ENCODE data around the gene GLOD4. TPM values are rescaled to one million over a fixed set of nuclear protein-coding genes. Genes with fewer than 3 reads are reported as not detected.

GLOD4 gene
- polyA plus RNA-seq, 1 donor from 2014 or later: 235 TPM

DNA sequence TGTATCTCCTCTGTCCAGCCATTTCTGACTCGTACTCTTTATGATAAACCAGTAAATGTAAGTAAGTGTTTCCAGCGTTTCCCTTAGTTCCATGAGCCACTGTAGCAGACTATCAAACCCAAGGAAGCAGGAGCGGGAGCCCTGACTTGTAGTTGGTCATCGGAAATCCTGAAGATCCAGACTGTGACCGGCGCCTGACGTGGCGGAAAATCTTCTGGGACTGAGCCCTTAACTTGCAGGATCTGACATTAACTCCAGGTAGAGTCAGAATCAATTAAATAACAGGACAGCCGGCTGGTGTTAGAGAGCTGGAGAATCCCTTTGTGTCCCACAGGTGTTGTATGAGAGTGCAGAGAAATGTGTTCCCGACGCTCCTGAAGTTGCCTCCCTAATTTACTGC is 4.0 kb downstream of the GLOD4 start:
- H3K79me2 ChIP-seq (replicated peaks; ENCODE audit: insufficient read depth, low read length): peaks cover 28% of the 10 kb centered on the region
- peaks cover 7% of the 10 kb centered on the region for H3K36me3 ChIP-seq (ENCODE audit: insufficient read depth, low read length)
- H3F3A ChIP-seq (ENCODE audit: insufficient read depth, low read length, poor library complexity, severe bottlenecking): no peaks in the 10 kb centered on the region
- H4K20me1 ChIP-seq (ENCODE audit: insufficient read depth): no peaks in the 10 kb centered on the region
- no peaks in the 10 kb centered on the region for H3K9me2 ChIP-seq (ENCODE audit: insufficient read depth, low read length)
- no peaks in the 10 kb centered on the region for H3K27me3 ChIP-seq (ENCODE audit: insufficient read depth, low read depth, low read length)
- TF ChIP-seq, protein P1, sequence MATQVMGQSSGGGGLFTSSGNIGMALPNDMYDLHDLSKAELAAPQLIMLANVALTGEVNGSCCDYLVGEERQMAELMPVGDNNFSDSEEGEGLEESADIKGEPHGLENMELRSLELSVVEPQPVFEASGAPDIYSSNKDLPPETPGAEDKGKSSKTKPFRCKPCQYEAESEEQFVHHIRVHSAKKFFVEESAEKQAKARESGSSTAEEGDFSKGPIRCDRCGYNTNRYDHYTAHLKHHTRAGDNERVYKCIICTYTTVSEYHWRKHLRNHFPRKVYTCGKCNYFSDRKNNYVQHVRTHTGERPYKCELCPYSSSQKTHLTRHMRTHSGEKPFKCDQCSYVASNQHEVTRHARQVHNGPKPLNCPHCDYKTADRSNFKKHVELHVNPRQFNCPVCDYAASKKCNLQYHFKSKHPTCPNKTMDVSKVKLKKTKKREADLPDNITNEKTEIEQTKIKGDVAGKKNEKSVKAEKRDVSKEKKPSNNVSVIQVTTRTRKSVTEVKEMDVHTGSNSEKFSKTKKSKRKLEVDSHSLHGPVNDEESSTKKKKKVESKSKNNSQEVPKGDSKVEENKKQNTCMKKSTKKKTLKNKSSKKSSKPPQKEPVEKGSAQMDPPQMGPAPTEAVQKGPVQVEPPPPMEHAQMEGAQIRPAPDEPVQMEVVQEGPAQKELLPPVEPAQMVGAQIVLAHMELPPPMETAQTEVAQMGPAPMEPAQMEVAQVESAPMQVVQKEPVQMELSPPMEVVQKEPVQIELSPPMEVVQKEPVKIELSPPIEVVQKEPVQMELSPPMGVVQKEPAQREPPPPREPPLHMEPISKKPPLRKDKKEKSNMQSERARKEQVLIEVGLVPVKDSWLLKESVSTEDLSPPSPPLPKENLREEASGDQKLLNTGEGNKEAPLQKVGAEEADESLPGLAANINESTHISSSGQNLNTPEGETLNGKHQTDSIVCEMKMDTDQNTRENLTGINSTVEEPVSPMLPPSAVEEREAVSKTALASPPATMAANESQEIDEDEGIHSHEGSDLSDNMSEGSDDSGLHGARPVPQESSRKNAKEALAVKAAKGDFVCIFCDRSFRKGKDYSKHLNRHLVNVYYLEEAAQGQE (IDR thresholded peaks at IDR 0.05; ENCODE audit: borderline replicate concordance): no peak
- no peak for TF ChIP-seq SMC3 (conservative IDR thresholded peaks at IDR 0.05; ENCODE audit: poor library complexity)
- no peak for TF ChIP-seq TAF1 (IDR thresholded peaks at IDR 0.05; ENCODE audit: low read depth)
- no peak for TF ChIP-seq EZH2 (IDR thresholded peaks at IDR 0.05; ENCODE audit: borderline replicate concordance, insufficient read depth, low read length, poor library complexity, severe bottlenecking)
- TF ChIP-seq MXI1 (conservative IDR thresholded peaks at IDR 0.05; ENCODE audit: poor library complexity, severe bottlenecking): no peak
- no peak for TF ChIP-seq EP300 (conservative IDR thresholded peaks at IDR 0.05; ENCODE audit: poor library complexity, severe bottlenecking)
- no peak for TF ChIP-seq POLR2AphosphoS5 (IDR thresholded peaks at IDR 0.05)
- no peak for TF ChIP-seq RAD21 (conservative IDR thresholded peaks at IDR 0.05)
- TF ChIP-seq, protein P2, sequence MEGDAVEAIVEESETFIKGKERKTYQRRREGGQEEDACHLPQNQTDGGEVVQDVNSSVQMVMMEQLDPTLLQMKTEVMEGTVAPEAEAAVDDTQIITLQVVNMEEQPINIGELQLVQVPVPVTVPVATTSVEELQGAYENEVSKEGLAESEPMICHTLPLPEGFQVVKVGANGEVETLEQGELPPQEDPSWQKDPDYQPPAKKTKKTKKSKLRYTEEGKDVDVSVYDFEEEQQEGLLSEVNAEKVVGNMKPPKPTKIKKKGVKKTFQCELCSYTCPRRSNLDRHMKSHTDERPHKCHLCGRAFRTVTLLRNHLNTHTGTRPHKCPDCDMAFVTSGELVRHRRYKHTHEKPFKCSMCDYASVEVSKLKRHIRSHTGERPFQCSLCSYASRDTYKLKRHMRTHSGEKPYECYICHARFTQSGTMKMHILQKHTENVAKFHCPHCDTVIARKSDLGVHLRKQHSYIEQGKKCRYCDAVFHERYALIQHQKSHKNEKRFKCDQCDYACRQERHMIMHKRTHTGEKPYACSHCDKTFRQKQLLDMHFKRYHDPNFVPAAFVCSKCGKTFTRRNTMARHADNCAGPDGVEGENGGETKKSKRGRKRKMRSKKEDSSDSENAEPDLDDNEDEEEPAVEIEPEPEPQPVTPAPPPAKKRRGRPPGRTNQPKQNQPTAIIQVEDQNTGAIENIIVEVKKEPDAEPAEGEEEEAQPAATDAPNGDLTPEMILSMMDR (IDR thresholded peaks at IDR 0.05; ENCODE audit: poor library complexity, severe bottlenecking): no peak
- H3K4me3 ChIP-seq (ENCODE audit: low read length): no peak overlapping the region
- no peak overlapping the region for H2AFZ ChIP-seq (ENCODE audit: low read depth, low read length)
- H3K9ac ChIP-seq (ENCODE audit: low read length): no peak overlapping the region
- H3K27ac ChIP-seq (ENCODE audit: low read length): no peak overlapping the region
- no peak overlapping the region for H3K4me2 ChIP-seq (ENCODE audit: low read length)
- no peaks in the 10 kb centered on the region for H3K9me3 ChIP-seq (ENCODE audit: low read length)

GRCh38 chr17:774313-774584 is 7.8 kb downstream of the GLOD4 start:
- no peaks in the 10 kb centered on the region for H3K9me2 ChIP-seq (ENCODE audit: insufficient read depth, low read length)
- H4K20me1 ChIP-seq (ENCODE audit: insufficient read depth): no peaks in the 10 kb centered on the region
- H3K27ac ChIP-seq (ENCODE audit: low read length): no peak overlapping the region
- no peaks in the 10 kb centered on the region for H3K9me3 ChIP-seq (ENCODE audit: low read length)
- H3K4me2 ChIP-seq (ENCODE audit: low read length): no peak overlapping the region
- no peaks in the 10 kb centered on the region for H3F3A ChIP-seq (ENCODE audit: insufficient read depth, low read length, poor library complexity, severe bottlenecking)
- no peak overlapping the region for H3K9ac ChIP-seq (ENCODE audit: low read length)
- no peaks in the 10 kb centered on the region for H3K27me3 ChIP-seq (ENCODE audit: insufficient read depth, low read depth, low read length)
- H3K36me3 ChIP-seq (ENCODE audit: insufficient read depth, low read length): peaks cover 13% of the 10 kb centered on the region
- no peak overlapping the region for H3K4me3 ChIP-seq (ENCODE audit: low read length)
- no peak for TF ChIP-seq RAD21 (conservative IDR thresholded peaks at IDR 0.05)
- TF ChIP-seq SMC3 (conservative IDR thresholded peaks at IDR 0.05; ENCODE audit: poor library complexity): no peak
- no peak for TF ChIP-seq TAF1 (IDR thresholded peaks at IDR 0.05; ENCODE audit: low read depth)
- TF ChIP-seq, protein P2 (IDR thresholded peaks at IDR 0.05; ENCODE audit: poor library complexity, severe bottlenecking): no peak
- no peak for TF ChIP-seq MXI1 (conservative IDR thresholded peaks at IDR 0.05; ENCODE audit: poor library complexity, severe bottlenecking)
- TF ChIP-seq EP300 (conservative IDR thresholded peaks at IDR 0.05; ENCODE audit: poor library complexity, severe bottlenecking): no peak
- no peak for TF ChIP-seq EZH2 (IDR thresholded peaks at IDR 0.05; ENCODE audit: borderline replicate concordance, insufficient read depth, low read length, poor library complexity, severe bottlenecking)
- TF ChIP-seq, protein P1 (IDR thresholded peaks at IDR 0.05; ENCODE audit: borderline replicate concordance): no peak
- no peak for TF ChIP-seq POLR2AphosphoS5 (IDR thresholded peaks at IDR 0.05)
- H2AFZ ChIP-seq (ENCODE audit: low read depth, low read length): no peak overlapping the region
- H3K79me2 ChIP-seq (replicated peaks; ENCODE audit: insufficient read depth, low read length): no peaks in the 10 kb centered on the region
